Measurements from ENCODE around the gene FLT3LG. TPM values are rescaled to one million over a fixed set of nuclear protein-coding genes. Genes with fewer than 3 reads are reported as not detected.

Gene FLT3LG
- total and polyA plus RNA-seq, 9 of the 15 experiments (the other 6 are each of a cell fraction or from before 2014, with no cell fraction given): 0.31 to 6.4 (median 1.1) TPM

GRCh38 chr19:49473868-49474541 lies at the start of gene FLT3LG (continued):
- TF ChIP-seq REST (IDR thresholded peaks at IDR 0.05; ENCODE audit: borderline replicate concordance) (peak; percentile 69; the same call in 1 of the 2 replicates), REST (CRISPR knock-in tag; IDR thresholded peaks at IDR 0.05; ENCODE audit: low read depth) (0 out of 2 replicates have a peak, but pooled peaks have one; percentile 46), KLF10 (CRISPR knock-in tag; IDR thresholded peaks at IDR 0.05) (no peak), RREB1 (CRISPR knock-in tag; IDR thresholded peaks at IDR 0.05) (0 out of 2 replicates have a peak, but pooled peaks have one; percentile 24), SETDB1 (IDR thresholded peaks at IDR 0.05; ENCODE audit: low read length) (no peak), ZNF518B (CRISPR knock-in tag; IDR thresholded peaks at IDR 0.05) (no peak), IFI16 (CRISPR knock-in tag; IDR thresholded peaks at IDR 0.05) (no peak), TAL1 (IDR thresholded peaks at IDR 0.05) (0 out of 2 replicates have a peak, but pooled peaks have one; percentile 5), RBM17 (IDR thresholded peaks at IDR 0.05; ENCODE audit: borderline replicate concordance, low read depth, low read length) (no peak)
